Prostate gland (tissue), 2 donors: ENCODE data around the gene RRAS2. TPM values are rescaled to one million over a fixed set of nuclear protein-coding genes. Genes with fewer than 3 reads are reported as not detected.
"Not testable (repeated sequence)": the region's sequence is repeated elsewhere in the genome, so short reads cannot be mapped to it uniquely, and the experiment has no call there.

ENCODE experiments used
- DNase-seq: peaks from one replicate; pipeline ENCODE4 v3.0.0-alpha.2; 2019; ENCODE audit warnings: low spot score
- H3K27ac ChIP-seq, 2 donors: fragments of 200-600 bp; sonication (generic); 2 replicates each; pipeline ENCODE4 v1.5.1; 2017 to 2019
- H3K27me3 ChIP-seq: fragments of 200-600 bp; sonication (generic); replicated peaks from 2 replicates; pipeline ENCODE4 v1.5.1; 2019; ENCODE audit not compliant: insufficient read depth
- H3K36me3 ChIP-seq, 2 donors: fragments of 200-600 bp; sonication (generic); 1 replicate in 1 of 2; 2 replicates in 1 of 2; pipeline versions ENCODE4 v1.5.1 to v1.8.1; 2017 to 2019
- H3K4me1 ChIP-seq: fragments of 200-600 bp; sonication (generic); replicated peaks from 2 replicates; pipeline ENCODE4 v1.5.1; 2019
- H3K4me3 ChIP-seq, 2 donors: fragments of 200-600 bp; sonication (generic); 2 replicates each; pipeline ENCODE4 v1.5.1; 2017 to 2019
- H3K9me3 ChIP-seq: fragments of 200-600 bp; sonication (generic); 2 replicates; pipeline ENCODE4 v1.5.1; 2017
- CTCF ChIP-seq, 4 experiments: fragments of 200-600 bp in 2 of 4; fragments of 450-650 bp in 2 of 4; sonication (generic) in 2 of 4; IDR thresholded peaks; 1 replicate in 3 of 4; 2 replicates in 1 of 4; pipeline ENCODE4 v1.5.1; 2016 to 2019; ENCODE audit warnings: antibody characterized with exemption in 4 of 4, mild to moderate bottlenecking in 2 of 4, moderate library complexity in 2 of 4
- POLR2A ChIP-seq: fragments of 450-650 bp; IDR thresholded peaks from one replicate; pipeline ENCODE4 v1.6.1; 2016; ENCODE audit warnings: antibody characterized with exemption, mild to moderate bottlenecking
- POLR2AphosphoS5 ChIP-seq: sonication (generic); formaldehyde crosslinking; IDR thresholded peaks from one replicate; pipeline ENCODE4 v1.6.1; 2017; ENCODE audit warnings: antibody characterized with exemption
- WGBS: methylation state at CpG from one replicate; pipeline ENCODE4 v1.1.5; 2018; 5-methylcytosine and 5-hydroxymethylcytosine counted together
- intact Hi-C: fragments of 100-400 bp; cut with DNase I; formaldehyde crosslinking; loops from one replicate; pipeline ENCODE4 v1.14.2; 2022
- total RNA-seq, 2 donors: library from RNA; depleted of rRNA; stranded (reverse); fragments of >200 nt; gene quantifications; one replicate each; pipeline ENCODE4 v1.1.0, GENCODE V29; 2016

Gene RRAS2
- total RNA-seq, 2 donors from 2014 or later, result 40.5 to 59.6 TPM

GRCh38 chr11:14359501-14360031 is 583 bp upstream of the RRAS2 start:
- Histone ChIP-seq H3K27ac (peak overlapping the region; percentile 78 to 85), H3K4me3 (peak overlapping the region; percentile 87 to 92), H3K27me3 (no peaks in the 10 kb centered on the region), H3K4me1 (no peaks in the 10 kb centered on the region), H3K9me3 (no peaks in the 10 kb centered on the region), H3K36me3 (no peaks in the 10 kb centered on the region)
- intact Hi-C loops, result loop anchor here (5.0 kb wide), 1 partner anchor 93 kb away; no protein-coding TSS in a partner anchor
- DNase-seq, result no peak
- TF ChIP-seq POLR2A, result no peak
- TF ChIP-seq CTCF (IDR thresholded peaks at IDR 0.05), result no peak
- no peak for TF ChIP-seq POLR2AphosphoS5
- WGBS, result 70% methylated on average over 5 of the region's 5 CpGs

GRCh38 chr11:14357881-14358728 is 878 bp downstream of the RRAS2 start:
- 2% methylated on average over 41 of the region's 73 CpGs for WGBS
- Histone ChIP-seq H3K4me1 (no peaks in the 10 kb centered on the region), H3K4me3 (peak overlapping the region; percentile 87 to 92), H3K36me3 (no peaks in the 10 kb centered on the region), H3K27me3 (no peaks in the 10 kb centered on the region), H3K27ac (peak overlapping the region; percentile 78 to 85), H3K9me3 (no peaks in the 10 kb centered on the region)
- DNase-seq, result peak; percentile 40
- intact Hi-C loops, result loop anchor here (5.0 kb wide), 1 partner anchor 94 kb away; no protein-coding TSS in a partner anchor
- TF ChIP-seq POLR2A (no peak), POLR2AphosphoS5 (no peak), CTCF (IDR thresholded peaks at IDR 0.05) (no peak)

- intact Hi-C loops, result loop anchor here (5.0 kb wide), 1 partner anchor 96 kb away; no protein-coding TSS in a partner anchor
Measured at GRCh38 chr11:14356342-14356741, 2.6 kb downstream of the RRAS2 start.

GRCh38 chr11:14354604-14355003 is 4.4 kb downstream of the RRAS2 start:
- not testable (repeated sequence) for H3K27me3 ChIP-seq, H3K36me3 ChIP-seq, H3K4me1 ChIP-seq, H3K4me3 ChIP-seq, DNase-seq, H3K9me3 ChIP-seq, H3K27ac ChIP-seq
- WGBS, result 95% methylated on average over 7 of the region's 7 CpGs
- intact Hi-C loops, result loop anchor here (5.0 kb wide), 2 partner anchors 42 to 98 kb away; no protein-coding TSS in a partner anchor

More at GRCh38 chr11:14356342-14356741, 2.6 kb downstream of the RRAS2 start:
- 98% methylated on average over 2 of the region's 2 CpGs for WGBS
- DNase-seq, result no peak
- Histone ChIP-seq H3K27ac (no peak overlapping the region), H3K9me3 (no peaks in the 10 kb centered on the region), H3K27me3 (no peaks in the 10 kb centered on the region), H3K36me3 (no peaks in the 10 kb centered on the region), H3K4me3 (no peak overlapping the region), H3K4me1 (no peaks in the 10 kb centered on the region)
- TF ChIP-seq POLR2AphosphoS5 (no peak), POLR2A (no peak), CTCF (IDR thresholded peaks at IDR 0.05) (no peak)

GRCh38 chr11:14350716-14351238 is 8.2 kb downstream of the RRAS2 start:
- intact Hi-C loops, result loop anchor here (5.0 kb wide), 1 partner anchor 38 kb away; no protein-coding TSS in a partner anchor
- 95% methylated on average over 3 of the region's 3 CpGs for WGBS
- no peak overlapping the region for H3K27ac ChIP-seq

More at GRCh38 chr11:14350716-14351238, 8.2 kb downstream of the RRAS2 start:
- Histone ChIP-seq H3K36me3 (no peaks in the 10 kb centered on the region), H3K4me1 (no peaks in the 10 kb centered on the region), H3K27me3 (no peaks in the 10 kb centered on the region), H3K4me3 (no peak overlapping the region), H3K9me3 (no peaks in the 10 kb centered on the region)
- DNase-seq, result no peak
- no peak for TF ChIP-seq CTCF (IDR thresholded peaks at IDR 0.05)
- no peak for TF ChIP-seq POLR2AphosphoS5
- no peak for TF ChIP-seq POLR2A
